ENCODE results near the gene BATF2. TPM values are rescaled to one million over a fixed set of nuclear protein-coding genes. Genes with fewer than 3 reads are reported as not detected.

BATF2 gene
- total and polyA plus RNA-seq, 10 of the 15 experiments (the other 5 are each of a cell fraction or from before 2014, with no cell fraction given) = 0.18 to 1.1 (median 0.38) TPM; not detected in 1

GRCh38 chr11:65040847-65041622, 44.3 kb upstream of the BATF2 start, which contains the start of gene SAC3D1 (continued):
- TF ChIP-seq DPF2 (IDR thresholded peaks at IDR 0.05) = peak; percentile 85
- TF ChIP-seq ZNF274 (IDR thresholded peaks at IDR 0.05; ENCODE audit: insufficient read depth, insufficient read length) = no peak
- TF ChIP-seq MEF2B (IDR thresholded peaks at IDR 0.05; ENCODE audit: partially characterized antibody, poor library complexity, severe bottlenecking) = no peak
- TF ChIP-seq E4F1 (IDR thresholded peaks at IDR 0.05; ENCODE audit: borderline replicate concordance, partially characterized antibody) = no peak
- no peak for TF ChIP-seq PAX8 (IDR thresholded peaks at IDR 0.05)
- TF ChIP-seq PBX3 (IDR thresholded peaks at IDR 0.05; ENCODE audit: insufficient replicate concordance, low read depth, low read length) = no peak
- TF ChIP-seq TCF7 (IDR thresholded peaks at IDR 0.05; ENCODE audit: borderline replicate concordance) = no peak
- TF ChIP-seq, protein P1, sequence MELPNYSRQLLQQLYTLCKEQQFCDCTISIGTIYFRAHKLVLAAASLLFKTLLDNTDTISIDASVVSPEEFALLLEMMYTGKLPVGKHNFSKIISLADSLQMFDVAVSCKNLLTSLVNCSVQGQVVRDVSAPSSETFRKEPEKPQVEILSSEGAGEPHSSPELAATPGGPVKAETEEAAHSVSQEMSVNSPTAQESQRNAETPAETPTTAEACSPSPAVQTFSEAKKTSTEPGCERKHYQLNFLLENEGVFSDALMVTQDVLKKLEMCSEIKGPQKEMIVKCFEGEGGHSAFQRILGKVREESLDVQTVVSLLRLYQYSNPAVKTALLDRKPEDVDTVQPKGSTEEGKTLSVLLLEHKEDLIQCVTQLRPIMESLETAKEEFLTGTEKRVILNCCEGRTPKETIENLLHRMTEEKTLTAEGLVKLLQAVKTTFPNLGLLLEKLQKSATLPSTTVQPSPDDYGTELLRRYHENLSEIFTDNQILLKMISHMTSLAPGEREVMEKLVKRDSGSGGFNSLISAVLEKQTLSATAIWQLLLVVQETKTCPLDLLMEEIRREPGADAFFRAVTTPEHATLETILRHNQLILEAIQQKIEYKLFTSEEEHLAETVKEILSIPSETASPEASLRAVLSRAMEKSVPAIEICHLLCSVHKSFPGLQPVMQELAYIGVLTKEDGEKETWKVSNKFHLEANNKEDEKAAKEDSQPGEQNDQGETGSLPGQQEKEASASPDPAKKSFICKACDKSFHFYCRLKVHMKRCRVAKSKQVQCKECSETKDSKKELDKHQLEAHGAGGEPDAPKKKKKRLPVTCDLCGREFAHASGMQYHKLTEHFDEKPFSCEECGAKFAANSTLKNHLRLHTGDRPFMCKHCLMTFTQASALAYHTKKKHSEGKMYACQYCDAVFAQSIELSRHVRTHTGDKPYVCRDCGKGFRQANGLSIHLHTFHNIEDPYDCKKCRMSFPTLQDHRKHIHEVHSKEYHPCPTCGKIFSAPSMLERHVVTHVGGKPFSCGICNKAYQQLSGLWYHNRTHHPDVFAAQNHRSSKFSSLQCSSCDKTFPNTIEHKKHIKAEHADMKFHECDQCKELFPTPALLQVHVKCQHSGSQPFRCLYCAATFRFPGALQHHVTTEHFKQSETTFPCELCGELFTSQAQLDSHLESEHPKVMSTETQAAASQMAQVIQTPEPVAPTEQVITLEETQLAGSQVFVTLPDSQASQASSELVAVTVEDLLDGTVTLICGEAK (IDR thresholded peaks at IDR 0.05; ENCODE audit: borderline replicate concordance) = no peak
- TF ChIP-seq NR2F1 (conservative IDR thresholded peaks at IDR 0.05) = peak; percentile 53
- TF ChIP-seq MTA2 (IDR thresholded peaks at IDR 0.05; ENCODE audit: low read depth) = no peak
- TF ChIP-seq CUX1 (IDR thresholded peaks at IDR 0.05; ENCODE audit: insufficient replicate concordance, low read depth, low read length) = no peak
- TF ChIP-seq STAT3 (IDR thresholded peaks at IDR 0.05; ENCODE audit: low read depth, low read length) = no peak
- no peak for TF ChIP-seq ESRRA (IDR thresholded peaks at IDR 0.05; ENCODE audit: low read length)
- peak; percentile 85 for TF ChIP-seq RUNX3 (IDR thresholded peaks at IDR 0.05; ENCODE audit: low read length)
- peak; percentile 71 for TF ChIP-seq YY1 (IDR thresholded peaks at IDR 0.05; ENCODE audit: low read depth, low read length)
